Measurements from ENCODE around the gene GNG7.

DNA sequence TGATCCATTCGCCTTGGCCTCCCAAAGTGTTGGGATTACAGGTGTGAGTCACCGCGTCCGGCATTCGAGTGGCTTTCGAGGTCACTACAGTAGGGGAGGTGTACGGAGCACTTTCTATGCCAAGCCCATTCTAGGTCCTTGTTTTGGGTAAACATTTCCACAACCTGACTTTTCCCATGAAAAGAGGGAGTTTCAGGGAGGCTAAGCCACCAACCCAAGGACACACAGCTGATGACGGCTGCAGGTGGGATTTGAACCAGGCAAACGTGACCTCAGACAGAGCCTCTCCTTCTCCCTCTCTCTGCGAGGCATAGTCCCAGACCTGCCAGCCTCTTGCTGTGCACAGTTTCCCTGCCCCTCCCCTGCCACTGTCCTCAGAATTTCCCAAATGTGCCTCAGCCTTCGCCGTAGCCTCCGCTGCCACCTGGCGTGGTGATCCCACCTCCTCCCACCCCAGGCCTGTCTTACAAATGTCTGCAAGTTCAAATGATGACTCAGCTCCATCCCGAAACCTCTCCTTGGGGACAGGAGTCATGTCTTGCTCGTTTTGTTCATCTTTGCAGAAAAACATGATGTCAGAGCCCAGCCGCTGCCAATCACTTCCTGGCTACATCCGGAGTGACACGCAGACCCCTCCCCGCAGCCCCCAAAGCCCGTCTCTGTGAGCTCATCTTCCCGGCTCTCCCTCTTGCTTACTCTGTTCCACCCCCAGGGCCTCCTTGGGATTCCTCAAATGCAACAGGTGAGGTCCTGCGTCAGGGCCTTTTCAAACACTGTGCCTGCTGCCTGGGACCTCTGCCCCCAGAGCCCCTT lies 233.2 kb downstream of the GNG7 start:
- TF ChIP-seq, protein P1, sequence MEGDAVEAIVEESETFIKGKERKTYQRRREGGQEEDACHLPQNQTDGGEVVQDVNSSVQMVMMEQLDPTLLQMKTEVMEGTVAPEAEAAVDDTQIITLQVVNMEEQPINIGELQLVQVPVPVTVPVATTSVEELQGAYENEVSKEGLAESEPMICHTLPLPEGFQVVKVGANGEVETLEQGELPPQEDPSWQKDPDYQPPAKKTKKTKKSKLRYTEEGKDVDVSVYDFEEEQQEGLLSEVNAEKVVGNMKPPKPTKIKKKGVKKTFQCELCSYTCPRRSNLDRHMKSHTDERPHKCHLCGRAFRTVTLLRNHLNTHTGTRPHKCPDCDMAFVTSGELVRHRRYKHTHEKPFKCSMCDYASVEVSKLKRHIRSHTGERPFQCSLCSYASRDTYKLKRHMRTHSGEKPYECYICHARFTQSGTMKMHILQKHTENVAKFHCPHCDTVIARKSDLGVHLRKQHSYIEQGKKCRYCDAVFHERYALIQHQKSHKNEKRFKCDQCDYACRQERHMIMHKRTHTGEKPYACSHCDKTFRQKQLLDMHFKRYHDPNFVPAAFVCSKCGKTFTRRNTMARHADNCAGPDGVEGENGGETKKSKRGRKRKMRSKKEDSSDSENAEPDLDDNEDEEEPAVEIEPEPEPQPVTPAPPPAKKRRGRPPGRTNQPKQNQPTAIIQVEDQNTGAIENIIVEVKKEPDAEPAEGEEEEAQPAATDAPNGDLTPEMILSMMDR (IDR thresholded peaks at IDR 0.05) = no peak
- TF ChIP-seq POLR2A (IDR thresholded peaks at IDR 0.05) = no peak
